ENCODE measurements around the gene IKZF4. TPM values are rescaled to one million over a fixed set of nuclear protein-coding genes. Genes with fewer than 3 reads are reported as not detected.

IKZF4 gene
- total and polyA plus RNA-seq, 2 experiments from 2014 or later = 4.6 to 9.0 TPM

DNA sequence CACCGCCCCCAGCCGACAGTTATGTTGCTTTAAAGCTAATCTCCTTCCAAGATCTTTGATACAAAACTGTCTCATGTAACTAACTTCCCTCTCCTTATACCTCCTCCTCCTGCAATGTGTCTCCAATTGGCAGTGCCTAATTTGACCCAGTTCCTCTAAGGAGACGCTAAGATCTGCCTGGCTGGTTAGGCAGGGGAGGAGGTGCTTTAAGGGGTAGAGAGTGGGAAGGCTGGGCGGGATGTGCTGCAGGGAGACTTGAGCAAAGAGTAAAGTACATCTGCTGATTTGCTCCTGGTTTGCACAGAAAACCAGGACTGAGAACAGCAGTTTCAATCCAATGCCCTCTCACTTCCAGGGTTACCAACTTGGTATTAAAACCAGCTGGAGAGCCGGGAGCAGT, 7.4 kb upstream of the IKZF4 start:
- no peak for ATAC-seq
- Histone ChIP-seq H3K4me3 (no peak overlapping the region), H3K27me3 (ENCODE audit: insufficient read depth) (no peaks in the 10 kb centered on the region), H3K4me1 (ENCODE audit: insufficient read depth) (peaks cover 2% of the 10 kb centered on the region), H3K4me2 (no peak overlapping the region), H3F3A (replicated peaks; ENCODE audit: low read depth) (0 out of 2 replicates have a peak, but pooled peaks cover 4% of the 10 kb centered on the region), H3K9me2 (ENCODE audit: insufficient read depth) (no peaks in the 10 kb centered on the region), H3K27ac (ENCODE audit: low read depth) (no peak overlapping the region), H4K20me1 (replicated peaks; ENCODE audit: insufficient read depth) (no peaks in the 10 kb centered on the region), H3K36me3 (ENCODE audit: insufficient read depth) (no peaks in the 10 kb centered on the region; the same call in 1 of the 2 replicates), H3K79me2 (replicated peaks; ENCODE audit: insufficient read depth) (no peaks in the 10 kb centered on the region), H2AFZ (no peak overlapping the region)
- H3K4me1 Mint-ChIP-seq = peaks cover 7% of the 10 kb centered on the region; the same call in 2 of the 3 replicates
- peaks cover 8% of the 10 kb centered on the region for H3K27me3 Mint-ChIP-seq (ENCODE audit: insufficient read depth, low read depth, poor library complexity)
- no peak overlapping the region for H3K4me3 Mint-ChIP-seq
- TF ChIP-seq EZH2phosphoT487 (IDR thresholded peaks at IDR 0.05; ENCODE audit: unreplicated experiment) (no peak), EZH2 (IDR thresholded peaks at IDR 0.05; ENCODE audit: low read depth, unreplicated experiment) (no peak), JUNB (IDR thresholded peaks at IDR 0.05; ENCODE audit: unreplicated experiment) (no peak), CREB1 (CRISPR knock-in tag; IDR thresholded peaks at IDR 0.05; ENCODE audit: low read depth) (no peak), STAT1 (IDR thresholded peaks at IDR 0.05; ENCODE audit: unreplicated experiment) (no peak), POLR2AphosphoS5 (IDR thresholded peaks at IDR 0.05; ENCODE audit: low read depth) (no peak), NANOG (IDR thresholded peaks at IDR 0.05; ENCODE audit: borderline replicate concordance) (no peak)
- TF ChIP-seq, protein P1, sequence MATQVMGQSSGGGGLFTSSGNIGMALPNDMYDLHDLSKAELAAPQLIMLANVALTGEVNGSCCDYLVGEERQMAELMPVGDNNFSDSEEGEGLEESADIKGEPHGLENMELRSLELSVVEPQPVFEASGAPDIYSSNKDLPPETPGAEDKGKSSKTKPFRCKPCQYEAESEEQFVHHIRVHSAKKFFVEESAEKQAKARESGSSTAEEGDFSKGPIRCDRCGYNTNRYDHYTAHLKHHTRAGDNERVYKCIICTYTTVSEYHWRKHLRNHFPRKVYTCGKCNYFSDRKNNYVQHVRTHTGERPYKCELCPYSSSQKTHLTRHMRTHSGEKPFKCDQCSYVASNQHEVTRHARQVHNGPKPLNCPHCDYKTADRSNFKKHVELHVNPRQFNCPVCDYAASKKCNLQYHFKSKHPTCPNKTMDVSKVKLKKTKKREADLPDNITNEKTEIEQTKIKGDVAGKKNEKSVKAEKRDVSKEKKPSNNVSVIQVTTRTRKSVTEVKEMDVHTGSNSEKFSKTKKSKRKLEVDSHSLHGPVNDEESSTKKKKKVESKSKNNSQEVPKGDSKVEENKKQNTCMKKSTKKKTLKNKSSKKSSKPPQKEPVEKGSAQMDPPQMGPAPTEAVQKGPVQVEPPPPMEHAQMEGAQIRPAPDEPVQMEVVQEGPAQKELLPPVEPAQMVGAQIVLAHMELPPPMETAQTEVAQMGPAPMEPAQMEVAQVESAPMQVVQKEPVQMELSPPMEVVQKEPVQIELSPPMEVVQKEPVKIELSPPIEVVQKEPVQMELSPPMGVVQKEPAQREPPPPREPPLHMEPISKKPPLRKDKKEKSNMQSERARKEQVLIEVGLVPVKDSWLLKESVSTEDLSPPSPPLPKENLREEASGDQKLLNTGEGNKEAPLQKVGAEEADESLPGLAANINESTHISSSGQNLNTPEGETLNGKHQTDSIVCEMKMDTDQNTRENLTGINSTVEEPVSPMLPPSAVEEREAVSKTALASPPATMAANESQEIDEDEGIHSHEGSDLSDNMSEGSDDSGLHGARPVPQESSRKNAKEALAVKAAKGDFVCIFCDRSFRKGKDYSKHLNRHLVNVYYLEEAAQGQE (IDR thresholded peaks at IDR 0.05; ENCODE audit: unreplicated experiment) = no peak
- TF ChIP-seq, protein P2, sequence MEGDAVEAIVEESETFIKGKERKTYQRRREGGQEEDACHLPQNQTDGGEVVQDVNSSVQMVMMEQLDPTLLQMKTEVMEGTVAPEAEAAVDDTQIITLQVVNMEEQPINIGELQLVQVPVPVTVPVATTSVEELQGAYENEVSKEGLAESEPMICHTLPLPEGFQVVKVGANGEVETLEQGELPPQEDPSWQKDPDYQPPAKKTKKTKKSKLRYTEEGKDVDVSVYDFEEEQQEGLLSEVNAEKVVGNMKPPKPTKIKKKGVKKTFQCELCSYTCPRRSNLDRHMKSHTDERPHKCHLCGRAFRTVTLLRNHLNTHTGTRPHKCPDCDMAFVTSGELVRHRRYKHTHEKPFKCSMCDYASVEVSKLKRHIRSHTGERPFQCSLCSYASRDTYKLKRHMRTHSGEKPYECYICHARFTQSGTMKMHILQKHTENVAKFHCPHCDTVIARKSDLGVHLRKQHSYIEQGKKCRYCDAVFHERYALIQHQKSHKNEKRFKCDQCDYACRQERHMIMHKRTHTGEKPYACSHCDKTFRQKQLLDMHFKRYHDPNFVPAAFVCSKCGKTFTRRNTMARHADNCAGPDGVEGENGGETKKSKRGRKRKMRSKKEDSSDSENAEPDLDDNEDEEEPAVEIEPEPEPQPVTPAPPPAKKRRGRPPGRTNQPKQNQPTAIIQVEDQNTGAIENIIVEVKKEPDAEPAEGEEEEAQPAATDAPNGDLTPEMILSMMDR (conservative IDR thresholded peaks at IDR 0.05; ENCODE audit: low read depth in 2 of 2) = no peak
- TF ChIP-seq, protein P3, sequence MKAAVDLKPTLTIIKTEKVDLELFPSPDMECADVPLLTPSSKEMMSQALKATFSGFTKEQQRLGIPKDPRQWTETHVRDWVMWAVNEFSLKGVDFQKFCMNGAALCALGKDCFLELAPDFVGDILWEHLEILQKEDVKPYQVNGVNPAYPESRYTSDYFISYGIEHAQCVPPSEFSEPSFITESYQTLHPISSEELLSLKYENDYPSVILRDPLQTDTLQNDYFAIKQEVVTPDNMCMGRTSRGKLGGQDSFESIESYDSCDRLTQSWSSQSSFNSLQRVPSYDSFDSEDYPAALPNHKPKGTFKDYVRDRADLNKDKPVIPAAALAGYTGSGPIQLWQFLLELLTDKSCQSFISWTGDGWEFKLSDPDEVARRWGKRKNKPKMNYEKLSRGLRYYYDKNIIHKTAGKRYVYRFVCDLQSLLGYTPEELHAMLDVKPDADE (IDR thresholded peaks at IDR 0.05) = no peak
- no peak for DNase-seq (ENCODE audit: low spot score)
- H3K9me3 Mint-ChIP-seq = no peaks in the 10 kb centered on the region
- peaks cover 10% of the 10 kb centered on the region; the same call in 1 of the 3 replicates for H3K36me3 Mint-ChIP-seq (ENCODE audit: low read depth)
- no peak overlapping the region; the same call in 1 of the 2 replicates for H3K27ac Mint-ChIP-seq
